GM19193 (cell line): ENCODE data around the gene DOCK3.

ENCODE experiments used
- POLR2A ChIP-seq: IDR thresholded peaks from 4 replicates; pipeline ENCODE4 v1.6.1; 2011; ENCODE audit not compliant: insufficient read depth, insufficient read length; ENCODE audit errors: extremely low read depth

DOCK3 gene

DNA sequence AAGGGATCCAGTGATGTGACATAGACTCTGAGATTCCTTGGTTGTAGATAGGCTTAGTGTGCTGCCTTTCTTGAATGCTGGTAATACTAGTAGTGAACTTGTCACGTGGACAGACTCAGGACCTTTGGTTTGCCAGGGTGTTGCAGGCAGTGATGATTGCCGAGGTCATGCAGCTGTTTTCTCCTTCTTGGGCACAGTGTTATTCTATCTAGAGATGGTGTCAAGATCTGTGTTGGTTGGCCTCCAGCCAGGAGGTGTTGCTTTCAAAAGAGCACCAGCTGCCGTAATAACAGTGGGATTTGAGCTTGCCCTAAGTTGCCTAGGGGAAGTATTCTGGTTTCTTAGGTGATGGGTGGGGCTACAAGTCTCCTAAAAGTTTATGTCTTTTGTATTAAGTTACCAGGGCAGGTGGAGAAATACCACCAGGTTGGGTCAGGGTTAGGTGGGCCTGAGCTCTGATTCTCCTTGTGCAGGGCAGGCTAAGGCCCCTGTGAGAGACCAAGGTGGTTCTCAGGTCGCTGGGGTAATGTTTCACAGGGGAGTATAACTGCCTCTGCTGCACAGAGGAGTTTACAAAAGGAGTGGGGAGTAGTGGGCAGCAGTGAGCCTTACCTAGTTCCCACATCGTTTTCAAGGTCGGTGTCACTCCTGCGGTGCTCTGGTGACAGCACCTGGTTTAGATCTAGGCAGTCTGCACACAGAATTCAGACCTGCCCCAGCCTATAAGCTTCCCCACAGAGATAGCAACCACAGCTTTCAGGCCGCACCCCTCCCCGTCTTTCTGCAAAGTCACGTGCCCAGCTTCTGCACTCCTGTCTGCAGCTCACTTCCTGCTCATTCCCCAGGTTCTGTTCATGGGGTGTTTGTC is 350.3 kb downstream of the DOCK3 start:
- no peak for TF ChIP-seq POLR2A

DNA sequence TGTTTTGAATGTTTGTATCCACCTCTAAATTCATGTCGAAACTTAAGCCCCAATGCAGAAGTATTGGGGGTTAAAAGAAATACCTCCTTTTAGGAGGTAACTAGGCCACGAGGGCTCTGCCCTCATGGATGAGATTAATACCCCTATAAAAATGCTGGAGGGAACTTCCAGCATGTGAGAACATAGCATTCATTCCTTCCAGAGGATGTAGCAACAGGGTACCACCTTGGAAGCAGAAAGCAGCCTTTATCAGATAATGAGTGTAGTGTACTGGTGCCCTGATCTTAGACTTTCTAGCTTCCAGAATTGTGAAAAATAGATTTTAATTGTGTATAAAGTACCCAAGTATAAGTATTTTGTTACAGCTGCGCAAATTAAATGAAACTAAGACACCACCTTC is 356.9 kb downstream of the DOCK3 start:
- TF ChIP-seq POLR2A: no peak

DNA sequence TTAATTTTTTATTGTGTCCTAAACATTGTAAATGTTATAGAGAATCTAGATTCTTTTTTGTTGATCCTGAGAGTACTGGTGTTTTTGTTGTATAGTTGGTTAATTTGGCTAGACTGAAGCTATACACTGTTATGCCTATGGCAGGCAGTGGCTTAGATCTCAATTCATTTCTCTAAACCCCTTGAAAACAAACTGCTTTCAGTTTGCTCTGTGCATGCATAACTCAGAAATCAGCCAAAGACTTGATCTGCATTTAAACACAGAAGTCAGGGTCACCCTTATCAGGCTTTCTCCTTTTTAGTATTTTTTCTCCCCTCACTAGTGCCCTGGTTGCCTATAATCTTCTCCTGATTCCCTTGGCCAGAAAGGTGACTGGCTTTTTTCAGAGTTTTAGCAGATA is 360.9 kb downstream of the DOCK3 start:
- no peak for TF ChIP-seq POLR2A

DNA sequence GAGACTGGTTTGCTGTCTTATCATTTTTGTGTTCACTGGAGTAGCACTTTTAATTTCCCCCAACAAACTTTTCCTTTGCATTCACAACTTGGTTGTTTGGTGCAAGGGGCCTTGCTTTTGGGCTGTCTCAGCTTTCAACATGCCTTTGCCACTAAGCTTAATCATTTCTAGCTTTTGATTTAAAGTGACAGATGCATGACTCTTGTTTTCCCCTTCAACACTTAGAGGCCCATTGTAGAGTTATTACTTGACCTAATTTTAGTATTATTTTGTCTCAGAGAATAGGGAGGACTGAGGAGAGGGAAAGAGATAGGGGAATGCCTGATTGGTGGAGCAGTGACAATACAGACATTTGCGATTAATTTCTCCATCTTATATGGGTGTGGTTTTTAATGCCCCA is 370.3 kb downstream of the DOCK3 start:
- no peak for TF ChIP-seq POLR2A

DNA sequence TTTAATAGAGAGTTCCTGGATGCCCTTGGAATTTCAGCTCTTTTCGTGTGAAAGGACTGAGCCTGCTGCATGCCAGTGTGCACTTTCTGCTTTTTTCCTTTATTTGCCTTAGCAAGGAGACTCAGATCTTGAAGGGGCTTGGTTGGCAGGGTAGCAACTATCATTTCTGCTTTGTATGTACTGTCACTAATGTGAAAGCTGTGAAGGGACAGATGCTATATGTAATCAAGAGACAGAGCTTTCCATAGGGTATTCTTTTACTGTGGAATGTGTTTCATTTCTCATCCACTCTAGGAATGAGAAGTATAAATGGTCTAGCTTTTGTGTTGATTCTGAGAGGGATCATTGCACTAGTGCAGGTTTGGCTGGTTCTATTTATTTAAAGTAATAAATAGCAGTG is 377.8 kb downstream of the DOCK3 start:
- TF ChIP-seq POLR2A: no peak

DNA sequence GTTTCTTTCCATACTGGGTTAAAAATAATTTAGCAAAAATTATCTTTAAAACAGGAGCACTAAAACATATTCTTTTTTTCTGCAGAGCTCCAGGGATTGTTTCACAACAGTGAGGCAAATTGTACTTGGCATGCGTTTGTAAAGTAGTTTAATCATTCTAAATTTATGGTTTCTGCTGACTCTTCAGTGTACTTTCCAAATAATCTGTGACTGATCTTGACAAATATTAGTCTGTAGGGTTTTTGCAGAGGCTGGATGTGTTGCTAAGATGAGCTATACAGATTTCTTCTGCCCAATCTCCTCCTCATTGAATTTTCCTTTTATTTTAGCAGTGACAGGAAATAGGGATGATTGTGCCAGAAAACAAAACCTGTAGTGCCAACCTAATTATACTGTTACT is 382.4 kb downstream of the DOCK3 start:
- no peak for TF ChIP-seq POLR2A

DNA sequence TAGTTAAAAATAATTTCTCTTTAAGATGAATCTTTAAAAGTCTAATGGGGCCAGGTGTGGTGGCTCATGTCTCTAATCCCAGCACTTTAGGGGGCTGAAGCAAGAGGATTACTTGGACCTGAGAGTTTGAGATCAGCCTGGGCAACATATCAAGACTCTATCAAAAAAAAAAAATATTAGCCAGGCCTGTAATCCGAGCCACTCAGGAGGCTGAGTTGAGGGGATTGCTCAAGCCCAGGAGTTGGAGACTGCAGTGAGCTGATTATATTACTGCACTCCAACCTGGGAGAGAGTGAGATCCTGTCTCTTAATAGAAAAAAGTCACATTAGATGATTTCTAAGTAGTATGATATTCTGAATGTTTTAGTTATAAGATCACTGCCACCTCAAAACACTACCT is 388.3 kb downstream of the DOCK3 start:
- TF ChIP-seq POLR2A: no peak

DNA sequence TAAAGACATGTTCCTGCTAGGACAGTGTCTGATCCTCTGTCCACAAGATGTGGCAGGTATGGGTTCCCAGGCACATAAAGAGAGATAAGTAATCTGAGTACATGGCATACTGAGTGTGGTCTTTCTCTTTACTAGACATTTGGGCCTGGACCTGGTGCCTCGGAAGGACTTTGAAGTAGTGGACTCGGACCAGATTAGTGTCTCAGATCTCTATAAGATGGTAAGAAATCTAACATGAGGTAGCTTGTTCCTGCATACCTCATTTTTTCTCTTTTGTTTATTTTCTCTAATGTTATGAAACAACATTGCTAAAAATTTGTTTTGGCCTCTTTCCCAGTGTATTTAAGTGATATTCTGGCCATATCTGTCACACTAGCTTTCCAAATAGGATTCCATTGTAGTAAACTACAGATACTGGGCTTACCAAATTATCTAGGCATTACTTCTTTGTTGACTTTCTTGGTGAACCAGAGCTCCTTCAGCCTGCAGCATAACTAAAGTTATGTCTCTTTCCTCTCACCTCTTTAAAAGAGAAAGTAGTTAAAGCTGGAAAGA is 400.6 kb downstream of the DOCK3 start:
- no peak for TF ChIP-seq POLR2A

DNA sequence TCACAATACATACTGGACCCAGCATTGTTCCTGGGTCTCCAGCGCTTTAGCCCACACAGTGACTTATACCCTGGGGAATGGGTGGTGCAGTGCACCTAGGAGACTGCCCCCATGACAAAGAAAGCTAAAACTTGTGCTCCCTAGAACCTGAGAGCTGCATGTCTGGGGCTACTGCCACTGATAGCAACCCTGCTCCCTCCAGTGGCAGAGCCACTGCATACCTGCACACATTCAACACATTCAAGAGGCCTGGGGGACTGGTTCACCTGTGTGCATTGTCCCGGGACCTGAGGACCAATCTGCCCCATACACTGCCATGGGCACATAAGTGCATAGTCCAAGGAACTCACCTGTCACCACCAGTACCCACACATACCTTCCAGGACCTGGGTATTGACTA is 407.6 kb downstream of the DOCK3 start:
- no peak for TF ChIP-seq POLR2A

DNA sequence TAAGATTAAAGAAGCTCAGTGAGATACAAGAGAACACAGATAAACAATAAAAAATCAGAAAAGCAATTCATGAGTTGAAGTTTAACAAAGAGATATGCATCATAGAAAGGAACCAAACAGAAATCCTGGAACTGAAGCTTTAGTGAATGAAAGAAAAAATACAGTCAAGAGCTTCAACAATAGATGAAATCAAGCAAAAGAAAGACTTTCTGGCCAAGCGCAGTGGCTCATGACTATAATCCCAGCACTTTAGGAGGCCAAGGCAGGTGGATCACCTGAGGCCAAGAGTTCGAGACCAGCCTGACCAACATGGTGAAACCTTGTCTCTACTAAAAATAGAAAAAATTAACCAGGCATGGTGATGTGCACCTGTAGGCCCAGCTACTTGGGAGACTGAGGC is 408.8 kb downstream of the DOCK3 start:
- no peak for TF ChIP-seq POLR2A

DNA sequence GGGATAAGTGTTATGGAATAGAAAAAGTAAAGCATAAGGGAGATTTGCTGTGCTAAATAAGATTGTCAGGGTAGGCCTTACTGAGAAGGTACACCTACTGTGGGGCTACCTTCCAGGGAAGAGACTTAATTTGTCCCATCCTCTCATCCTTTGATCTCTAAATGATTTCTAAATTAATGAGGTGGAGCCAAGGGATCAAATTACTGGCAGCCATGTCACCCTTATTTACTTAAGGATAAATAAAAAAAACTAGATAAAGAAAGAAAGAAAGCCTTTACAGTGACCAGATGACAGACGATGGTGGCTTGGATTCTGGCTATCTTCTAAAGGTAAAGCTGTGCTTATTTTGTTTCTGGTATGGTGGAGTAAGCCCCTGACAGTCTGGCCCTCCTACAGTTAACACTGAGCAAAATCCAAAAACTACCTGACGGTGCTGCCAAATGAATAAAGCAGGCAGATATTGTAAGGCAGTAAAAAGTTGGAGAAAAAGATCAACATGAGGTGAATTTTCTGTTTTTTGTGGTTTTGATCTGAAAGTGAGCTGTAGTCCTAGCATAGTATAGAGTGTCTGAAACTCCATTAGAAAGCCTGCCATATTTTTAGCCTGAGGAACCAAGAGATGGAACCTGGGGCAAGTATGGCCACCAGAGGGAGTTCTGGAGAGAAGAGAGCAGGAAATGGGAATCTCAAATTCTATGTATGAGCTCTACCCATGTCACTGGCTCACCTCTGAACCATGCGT is 425.2 kb downstream of the DOCK3 start:
- TF ChIP-seq POLR2A: no peak

DNA sequence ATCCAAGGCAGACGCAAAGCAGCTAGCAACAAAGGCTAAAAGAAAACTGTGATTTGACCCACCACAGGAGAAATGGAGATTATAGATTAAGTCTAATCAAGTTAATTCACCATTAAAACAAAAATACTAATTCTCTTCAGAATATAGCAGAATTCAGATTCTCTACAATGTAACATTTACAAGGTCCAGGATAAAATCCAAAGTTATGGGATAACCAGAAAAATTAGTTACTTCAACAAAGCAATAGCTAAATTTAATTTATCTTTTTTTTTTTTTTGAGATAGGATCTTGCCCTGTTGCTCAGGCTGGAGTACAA is 425.8 kb downstream of the DOCK3 start:
- TF ChIP-seq POLR2A: no peak

DNA sequence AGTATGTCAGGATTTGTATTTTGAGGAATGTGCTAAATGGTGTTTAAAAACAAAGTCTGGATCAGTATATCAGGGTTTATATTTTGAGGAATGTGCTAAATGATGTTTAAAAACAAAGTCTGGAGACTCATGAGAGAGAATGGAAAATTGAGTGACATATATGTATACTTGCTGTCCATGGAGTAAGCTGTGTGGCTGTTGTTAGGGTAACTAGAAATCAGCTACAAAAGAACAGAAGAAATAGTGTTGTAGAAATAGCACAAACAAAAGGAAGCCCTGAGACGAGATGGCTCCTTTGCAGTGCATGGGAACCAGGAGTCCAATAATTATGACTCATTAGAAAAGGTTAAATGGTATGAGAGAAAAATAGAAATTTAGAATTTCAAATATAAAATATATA is 427.7 kb downstream of the DOCK3 start:
- TF ChIP-seq POLR2A: no peak

DNA sequence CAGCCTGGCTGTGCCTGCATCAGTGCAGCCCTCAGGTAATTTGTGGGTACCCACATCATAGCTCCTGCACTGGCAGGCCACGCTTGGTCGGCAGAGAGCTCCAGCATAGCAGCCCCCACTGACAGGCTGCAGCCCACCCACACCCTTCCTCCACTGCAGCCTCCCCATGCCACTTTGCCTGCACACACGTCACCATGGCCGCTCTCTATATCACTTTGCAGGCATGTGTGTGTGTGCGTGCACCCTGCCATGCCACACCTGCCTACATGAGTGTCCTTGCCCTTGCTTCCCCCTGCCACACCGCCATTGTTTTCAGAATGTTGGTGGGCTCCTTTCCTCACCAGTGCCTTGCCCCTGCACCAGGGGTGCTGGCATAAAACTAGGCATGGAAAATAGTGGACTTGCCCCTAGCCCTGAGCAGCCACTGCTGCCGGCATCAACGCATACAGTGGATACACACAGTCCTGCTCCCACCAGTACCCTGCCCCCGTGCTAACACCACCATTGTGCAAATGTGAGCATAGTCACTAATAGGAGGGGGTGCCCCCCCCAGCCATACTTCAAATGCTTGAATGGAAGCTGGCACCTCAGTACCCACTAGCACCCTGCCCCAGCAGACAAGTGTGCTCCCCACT is 431.6 kb downstream of the DOCK3 start:
- no peak for TF ChIP-seq POLR2A

DNA sequence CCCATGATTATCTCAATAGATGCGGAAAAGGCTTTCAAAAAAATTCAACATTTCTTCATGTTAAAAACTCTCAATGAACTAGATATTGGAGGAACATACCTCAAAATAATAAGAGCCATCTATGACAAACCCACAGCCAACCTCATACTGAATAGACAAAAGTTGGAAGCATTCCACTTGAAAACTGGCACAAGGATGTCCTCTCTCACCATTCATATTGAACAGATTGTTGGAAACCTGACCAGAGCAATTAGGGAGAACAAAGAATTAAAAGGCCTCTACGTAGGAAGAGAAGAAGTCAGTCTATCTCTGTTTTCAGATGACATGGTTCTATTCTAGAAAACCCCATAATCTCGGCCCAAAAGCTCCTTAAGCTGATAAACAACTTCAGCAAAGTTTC is 435.9 kb downstream of the DOCK3 start:
- TF ChIP-seq POLR2A: no peak
